GM19238 (cell line): ENCODE results near the gene GTPBP2.

Experiments
- DNase-seq: peaks from one replicate; pipeline ENCODE4 v3.0.0; 2011; ENCODE audit warnings: low spot score; ENCODE audit not compliant: insufficient read length

Gene GTPBP2, protein sequence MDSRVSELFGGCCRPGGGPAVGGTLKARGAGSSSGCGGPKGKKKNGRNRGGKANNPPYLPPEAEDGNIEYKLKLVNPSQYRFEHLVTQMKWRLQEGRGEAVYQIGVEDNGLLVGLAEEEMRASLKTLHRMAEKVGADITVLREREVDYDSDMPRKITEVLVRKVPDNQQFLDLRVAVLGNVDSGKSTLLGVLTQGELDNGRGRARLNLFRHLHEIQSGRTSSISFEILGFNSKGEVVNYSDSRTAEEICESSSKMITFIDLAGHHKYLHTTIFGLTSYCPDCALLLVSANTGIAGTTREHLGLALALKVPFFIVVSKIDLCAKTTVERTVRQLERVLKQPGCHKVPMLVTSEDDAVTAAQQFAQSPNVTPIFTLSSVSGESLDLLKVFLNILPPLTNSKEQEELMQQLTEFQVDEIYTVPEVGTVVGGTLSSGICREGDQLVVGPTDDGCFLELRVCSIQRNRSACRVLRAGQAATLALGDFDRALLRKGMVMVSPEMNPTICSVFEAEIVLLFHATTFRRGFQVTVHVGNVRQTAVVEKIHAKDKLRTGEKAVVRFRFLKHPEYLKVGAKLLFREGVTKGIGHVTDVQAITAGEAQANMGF

DNA sequence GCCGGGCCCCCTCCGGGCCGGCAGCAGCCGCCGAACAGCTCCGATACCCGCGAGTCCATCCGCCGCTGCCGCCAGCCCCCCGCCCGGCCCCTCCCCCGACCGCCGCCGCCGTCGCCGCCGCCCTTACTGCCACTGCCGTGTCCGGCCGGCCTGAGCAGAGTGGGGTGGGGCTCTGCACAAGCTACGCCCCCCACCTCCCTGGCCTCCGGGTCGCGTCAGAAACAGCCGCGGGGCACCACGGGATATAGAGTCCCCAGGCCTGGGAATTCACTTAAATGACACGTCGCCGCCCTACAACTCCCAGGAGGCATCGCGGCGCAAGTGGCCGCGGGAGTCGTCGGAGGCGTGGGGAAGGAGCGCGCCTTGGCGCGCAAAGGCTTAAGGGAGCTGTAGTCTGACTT is at the start of gene GTPBP2:
Gene GTPBP2, minus strand, starts transcription at position 161 of the 401 bp plus-strand sequence. Its CDS starts 102 bp downstream, at position 59.
- DNase-seq: peak; percentile 89

DNA sequence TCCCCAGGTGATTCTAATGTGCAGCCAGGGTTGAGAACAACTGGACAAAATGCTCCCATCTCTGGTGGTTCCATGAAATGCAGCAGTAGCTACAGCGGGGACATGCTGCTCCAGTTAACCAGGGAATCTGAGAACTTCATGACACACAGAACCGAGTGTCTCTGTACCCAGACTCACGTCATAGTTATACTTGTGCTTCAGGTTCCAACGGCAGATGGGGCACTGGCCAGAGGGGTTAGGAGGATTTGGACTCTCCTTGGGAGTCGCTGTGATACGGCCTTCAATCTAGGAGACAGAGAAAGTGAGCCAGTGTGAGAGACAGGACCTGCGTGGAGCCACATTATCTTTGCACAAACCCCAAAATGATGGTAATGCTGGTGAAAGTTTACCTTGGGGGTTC is 49.3 kb upstream of the GTPBP2 start:
- DNase-seq: no peak

DNA sequence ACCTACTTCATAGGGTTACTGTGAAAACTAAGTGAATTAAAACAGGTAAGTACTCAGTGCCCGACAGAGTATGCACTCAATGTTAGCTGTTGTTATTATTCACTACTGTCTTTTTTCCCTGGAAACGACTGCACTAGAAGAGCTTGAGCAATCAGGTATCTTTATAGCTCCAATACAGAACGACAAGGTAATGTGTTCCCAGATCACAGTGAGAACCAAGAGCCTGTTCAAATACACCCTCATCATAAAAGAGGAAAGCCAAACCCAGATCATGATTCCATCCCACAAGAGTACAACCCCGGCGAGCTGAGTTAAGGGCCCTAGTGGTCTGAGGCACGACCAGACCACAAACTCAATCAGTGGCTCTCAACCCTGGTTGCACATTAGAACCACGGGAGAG is 48.7 kb upstream of the GTPBP2 start:
- no peak for DNase-seq

DNA sequence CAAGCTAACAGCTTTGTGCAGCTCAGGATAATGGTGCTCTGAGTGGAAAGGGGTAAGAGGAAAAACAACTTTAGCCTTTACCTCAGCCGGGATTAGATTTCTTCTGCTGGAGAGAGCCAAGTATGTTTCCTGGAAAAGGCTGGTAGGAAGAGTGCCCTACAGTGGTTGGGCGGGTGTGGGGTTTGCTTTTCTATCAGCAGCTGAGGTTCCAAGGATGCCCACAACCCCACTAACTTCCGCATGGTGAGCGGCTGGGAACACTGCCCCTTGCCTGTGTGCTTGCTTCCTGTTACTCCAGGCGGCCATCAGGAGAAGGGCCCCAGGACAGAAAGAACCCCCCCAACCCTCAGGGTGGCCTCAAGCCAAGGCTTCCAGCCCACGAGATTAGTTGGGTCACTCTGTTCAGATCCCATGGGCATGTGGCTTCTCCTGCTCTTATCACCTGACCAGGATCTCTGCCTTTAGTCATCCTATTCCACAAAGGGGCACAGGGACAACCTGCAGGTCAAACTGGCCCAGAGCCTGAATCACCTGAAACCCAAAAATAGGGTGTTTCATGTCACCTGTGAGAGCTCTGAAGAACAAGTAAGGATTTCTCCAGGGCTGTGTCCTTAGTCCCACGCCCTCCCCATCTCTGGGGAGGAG is 48.0 kb upstream of the GTPBP2 start:
- no peak for DNase-seq

DNA sequence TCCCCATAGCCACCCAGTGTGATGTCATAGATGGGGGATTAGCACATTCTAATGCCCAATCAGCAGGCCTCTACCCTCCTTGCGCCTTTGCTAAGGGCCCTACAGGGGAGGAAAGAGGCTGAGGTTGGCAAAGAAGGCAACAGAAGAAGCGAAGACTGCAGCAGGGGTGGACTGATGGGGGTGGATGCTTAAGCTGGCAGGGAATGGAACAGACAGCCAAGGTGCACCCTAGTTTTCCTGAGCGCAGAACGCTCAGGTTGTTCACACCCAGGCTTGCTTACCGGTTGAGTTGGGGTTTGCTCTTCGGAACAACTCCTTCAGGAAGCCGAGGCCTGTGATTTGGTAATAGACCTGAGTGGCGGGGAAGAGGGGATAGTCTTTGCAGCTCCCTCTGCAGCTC is 45.9 kb upstream of the GTPBP2 start:
- DNase-seq: no peak

DNA sequence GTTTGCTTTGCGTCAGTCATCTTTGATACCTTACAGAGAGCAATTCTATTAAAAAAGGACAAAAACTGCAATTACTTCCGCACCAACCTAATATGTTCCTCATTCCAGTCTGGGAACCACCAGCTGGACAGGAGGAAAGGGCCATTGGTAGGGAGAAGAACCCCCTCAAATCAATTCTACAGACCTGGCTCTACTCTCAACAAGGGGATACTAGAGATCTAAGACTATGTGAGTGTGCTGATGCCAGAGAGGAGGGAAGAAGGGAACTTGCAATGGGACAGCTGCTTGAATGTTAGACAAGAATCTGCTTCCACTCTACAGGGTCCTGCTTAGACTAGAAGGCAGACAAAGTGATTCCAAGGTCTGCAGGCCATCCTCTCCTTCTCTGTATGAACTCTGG is 45.2 kb upstream of the GTPBP2 start:
- DNase-seq: no peak

DNA sequence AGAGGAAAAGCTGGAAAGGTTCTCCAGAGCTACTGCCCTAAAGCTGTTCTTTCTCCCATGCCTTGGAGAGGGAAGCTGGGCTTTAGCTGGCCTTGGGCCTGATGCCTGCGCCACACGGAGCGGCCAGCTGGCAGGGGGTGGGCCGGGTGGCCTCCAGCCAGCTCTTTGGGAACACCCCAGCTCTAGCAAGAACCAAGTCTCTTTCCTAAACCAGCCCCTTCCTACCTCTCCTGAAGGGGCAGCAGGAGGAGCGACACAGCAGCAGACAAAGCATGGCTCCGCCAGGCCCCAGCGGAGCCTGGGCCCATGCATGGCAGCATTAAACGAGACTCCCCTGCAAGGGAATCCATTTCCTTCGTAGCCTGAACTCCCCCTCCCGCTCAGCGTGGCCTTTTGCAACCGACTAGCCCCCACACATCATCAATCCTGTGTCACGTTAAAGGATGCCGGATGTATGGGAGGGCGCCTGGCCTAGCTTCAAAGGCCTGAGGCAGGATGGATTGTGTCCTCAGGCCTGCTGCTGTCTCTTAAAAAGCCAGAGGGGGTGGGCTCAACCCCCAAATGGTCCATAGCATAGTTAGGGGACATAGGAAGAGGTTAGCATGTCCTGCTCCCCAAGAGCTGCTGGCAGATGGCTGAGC is 44.5 kb upstream of the GTPBP2 start:
- DNase-seq: no peak

DNA sequence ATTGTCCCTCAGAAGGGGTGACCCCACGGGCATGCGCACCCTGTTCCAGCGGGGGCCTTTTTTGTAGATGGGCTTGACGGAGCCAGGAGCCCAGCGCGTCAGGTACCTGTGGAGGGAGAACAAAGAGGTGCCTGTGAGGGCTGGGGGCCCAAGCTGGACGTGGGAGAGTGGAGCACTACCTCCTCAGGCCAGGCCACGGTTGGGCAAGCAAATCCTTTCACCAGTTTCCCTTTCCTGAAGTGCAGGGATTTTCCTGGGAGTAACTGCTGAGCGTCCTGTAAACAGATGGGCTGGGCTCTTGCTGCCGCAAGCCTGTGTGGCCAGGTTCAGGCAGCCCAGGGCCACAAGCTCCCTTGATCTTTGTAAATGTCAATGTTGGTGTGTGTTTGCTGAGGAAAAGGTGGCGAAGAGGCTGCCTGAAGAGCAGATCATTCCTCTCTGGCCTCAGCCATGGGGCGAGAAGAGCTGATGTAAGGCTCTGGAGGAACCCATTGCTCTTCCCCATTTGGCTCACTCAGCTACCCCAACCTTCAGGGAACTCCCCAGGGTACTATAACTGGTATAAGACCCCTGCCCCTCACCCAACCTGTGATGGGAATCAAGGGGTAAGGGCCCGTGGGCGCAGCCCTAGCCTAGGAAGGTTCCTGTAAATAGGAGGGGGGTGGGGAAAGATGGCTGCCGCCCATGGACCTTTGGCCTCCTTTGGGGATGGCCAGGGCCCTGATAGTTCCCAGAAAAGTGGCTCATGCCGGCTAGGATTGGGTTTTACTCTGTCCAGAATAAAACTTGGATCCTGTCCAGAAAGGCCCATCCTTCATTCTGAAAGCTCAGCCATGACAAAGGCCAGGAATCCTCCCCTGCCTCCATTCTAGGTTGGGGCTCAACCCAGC is 43.0 kb upstream of the GTPBP2 start:
- no peak for DNase-seq

DNA sequence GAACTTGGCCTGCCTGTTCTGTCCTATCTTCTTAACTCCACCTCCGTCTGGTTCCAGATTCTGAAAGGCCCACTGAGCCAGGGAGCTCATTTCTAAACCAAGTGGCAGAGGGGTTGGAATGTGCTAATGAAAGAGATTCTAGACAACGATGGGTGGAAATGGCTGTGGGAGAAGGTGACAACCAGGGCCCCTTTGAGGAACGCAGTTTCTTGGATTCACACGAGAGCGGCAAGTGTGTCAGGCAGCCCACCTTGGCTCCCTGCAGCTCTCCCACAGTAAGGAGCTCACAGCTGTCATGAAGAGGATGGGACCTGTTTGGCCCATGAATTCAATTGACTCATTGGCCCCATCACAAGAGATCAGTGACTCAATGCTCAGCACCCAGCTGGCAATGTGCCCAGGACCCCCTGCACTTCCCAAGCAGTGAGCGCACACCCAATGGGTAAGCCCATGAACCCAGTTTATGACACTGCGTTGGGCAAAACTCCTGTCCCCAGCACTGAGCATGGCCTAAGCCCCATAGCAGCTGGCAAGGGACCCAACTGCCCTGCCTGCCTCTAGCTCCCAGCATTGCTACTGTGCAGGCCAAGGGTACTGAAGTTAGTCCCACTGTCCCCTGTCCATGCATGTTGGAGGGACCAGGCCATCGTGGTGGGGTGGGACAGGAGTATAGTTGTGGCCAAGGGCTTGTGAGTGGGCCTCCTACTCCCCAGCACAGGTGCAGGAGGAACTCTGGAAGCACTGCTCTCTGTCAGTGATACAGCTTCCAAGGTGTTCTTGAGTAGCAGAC is 42.1 kb upstream of the GTPBP2 start:
- DNase-seq: no peak

DNA sequence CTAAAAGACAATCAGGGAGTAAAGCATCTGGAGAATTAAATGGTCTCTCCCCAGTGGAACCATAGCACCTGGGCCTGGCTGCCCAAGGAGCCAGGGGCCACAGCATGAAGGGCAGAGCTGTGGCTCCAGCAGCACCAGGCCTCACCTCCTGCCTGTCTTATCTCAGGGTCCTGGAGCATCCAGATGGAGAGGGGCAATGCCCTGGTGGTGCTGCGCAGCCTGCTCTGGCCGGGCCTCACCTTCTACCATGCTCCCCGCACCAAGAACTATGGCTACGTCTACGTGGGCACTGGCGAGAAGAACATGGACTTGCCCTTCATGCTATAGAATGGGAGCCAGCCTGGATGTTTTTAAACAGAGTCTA is 41.5 kb upstream of the GTPBP2 start:
- no peak for DNase-seq

DNA sequence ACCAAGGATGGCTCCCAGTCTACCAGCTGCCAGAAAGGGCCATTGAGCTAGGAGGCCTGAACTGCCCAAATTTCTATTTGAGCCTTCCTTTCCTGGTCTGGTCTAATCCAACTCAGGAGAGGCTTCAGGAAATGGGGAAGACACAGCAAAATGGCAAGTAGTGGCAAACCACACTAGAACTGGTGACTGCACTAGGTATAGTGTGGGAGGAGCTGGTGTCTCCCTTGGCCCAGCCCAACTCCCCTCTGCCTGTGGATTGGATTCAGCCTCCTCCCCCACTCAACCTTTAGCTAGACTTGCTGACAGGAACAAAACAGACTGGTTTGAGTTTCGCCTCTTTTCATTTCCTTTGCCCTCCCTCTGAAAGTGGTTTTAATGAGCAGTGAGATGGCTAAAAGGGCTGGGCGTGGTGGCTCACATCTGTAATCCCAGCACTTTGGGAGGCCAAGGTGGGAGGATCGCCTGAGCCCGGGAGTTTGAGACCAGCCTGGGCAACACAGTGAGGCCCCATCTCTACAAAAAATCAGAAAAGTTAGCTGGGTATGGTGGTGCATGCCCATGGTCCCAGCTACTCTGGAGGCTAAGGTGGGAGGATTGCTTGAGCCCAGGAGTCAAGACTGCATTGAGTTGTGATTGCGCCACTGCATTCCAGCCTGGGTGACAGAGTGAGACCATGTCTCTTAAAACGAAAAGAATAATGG is 41.0 kb upstream of the GTPBP2 start:
- no peak for DNase-seq

DNA sequence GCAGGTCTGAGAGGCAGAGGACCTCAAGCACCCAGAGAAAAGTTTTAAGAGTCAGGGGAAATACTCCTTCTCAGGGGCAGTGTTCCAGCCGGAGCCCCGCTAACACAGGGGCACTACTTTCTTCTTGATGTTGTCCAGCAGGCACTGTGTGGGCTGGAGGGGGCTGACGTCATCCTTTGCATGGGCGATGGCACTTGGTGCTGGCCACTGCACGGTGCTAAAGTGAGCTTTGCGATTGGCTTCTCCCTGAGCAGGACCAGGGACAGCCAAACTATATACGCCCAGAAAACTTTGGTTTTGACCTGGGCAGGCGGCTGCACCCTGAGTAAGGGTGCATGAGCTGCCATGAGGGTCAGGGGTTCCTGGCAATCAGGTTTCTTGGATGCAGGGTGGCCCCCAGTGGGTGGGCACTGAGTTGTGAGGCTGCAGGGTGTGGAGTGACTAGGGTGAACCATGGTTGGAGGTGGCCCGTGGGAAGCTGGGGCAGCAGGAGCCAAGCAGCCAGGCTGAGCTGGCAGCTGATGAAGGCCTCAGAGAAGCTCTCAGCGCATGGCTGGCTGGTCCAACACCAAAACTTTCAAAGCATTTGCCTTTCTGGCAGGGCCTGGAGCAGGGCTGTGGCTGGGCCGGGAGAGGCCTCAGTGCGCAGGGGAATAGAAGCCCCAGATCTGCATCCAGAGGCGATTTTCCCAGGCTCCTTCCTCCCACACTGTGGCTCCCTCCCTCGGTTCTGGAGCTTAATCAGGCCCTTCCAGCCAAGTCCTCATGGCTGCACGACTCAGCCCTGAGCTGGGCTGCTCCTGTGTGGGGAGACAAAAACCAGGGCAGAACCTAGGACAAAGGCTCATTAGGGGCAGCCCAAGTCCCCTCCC is 40.2 kb upstream of the GTPBP2 start:
- DNase-seq: no peak

DNA sequence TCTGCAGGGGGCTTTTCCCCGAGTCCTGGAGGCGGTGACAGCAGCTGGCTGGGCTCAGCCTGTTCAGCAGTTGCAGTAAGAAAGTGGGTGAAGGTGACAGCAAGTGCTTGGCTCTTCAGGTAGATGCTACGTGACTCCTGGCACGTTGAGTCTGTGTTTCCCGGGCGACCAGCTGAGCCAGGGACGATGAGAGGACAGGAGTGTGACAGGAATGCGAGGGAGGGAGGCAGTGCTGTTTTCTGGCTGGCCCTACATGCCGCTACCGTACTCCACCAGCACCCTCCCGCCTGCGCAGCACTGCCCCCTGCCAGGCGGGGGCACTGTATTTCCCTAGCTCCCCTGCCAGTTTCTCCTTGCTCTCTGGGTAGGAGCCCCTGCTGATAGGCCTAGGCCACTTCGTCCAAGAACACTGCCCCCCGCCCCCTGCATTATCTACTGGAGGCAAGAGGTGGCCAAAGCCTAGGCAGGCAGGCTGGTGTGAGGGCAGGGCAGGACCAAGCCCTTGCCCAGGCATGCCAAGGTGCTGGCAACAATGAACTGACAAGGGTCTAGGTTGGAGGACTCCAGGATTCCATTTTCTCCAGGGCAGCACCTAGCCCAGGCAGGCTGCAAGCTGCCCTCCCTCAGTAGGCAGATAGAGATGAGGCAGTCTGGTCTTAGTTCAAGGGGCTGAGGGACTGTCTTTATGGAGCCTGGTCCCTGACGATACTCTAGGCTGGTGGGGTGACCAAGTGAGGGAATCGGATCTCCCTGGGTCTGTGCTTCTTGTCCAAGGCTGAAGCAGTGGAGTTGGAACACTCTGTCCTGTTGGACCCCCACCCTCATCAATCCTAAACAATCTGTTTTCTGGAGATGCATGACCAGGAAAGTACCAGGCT is 39.3 kb upstream of the GTPBP2 start:
- DNase-seq: peak; percentile 47

DNA sequence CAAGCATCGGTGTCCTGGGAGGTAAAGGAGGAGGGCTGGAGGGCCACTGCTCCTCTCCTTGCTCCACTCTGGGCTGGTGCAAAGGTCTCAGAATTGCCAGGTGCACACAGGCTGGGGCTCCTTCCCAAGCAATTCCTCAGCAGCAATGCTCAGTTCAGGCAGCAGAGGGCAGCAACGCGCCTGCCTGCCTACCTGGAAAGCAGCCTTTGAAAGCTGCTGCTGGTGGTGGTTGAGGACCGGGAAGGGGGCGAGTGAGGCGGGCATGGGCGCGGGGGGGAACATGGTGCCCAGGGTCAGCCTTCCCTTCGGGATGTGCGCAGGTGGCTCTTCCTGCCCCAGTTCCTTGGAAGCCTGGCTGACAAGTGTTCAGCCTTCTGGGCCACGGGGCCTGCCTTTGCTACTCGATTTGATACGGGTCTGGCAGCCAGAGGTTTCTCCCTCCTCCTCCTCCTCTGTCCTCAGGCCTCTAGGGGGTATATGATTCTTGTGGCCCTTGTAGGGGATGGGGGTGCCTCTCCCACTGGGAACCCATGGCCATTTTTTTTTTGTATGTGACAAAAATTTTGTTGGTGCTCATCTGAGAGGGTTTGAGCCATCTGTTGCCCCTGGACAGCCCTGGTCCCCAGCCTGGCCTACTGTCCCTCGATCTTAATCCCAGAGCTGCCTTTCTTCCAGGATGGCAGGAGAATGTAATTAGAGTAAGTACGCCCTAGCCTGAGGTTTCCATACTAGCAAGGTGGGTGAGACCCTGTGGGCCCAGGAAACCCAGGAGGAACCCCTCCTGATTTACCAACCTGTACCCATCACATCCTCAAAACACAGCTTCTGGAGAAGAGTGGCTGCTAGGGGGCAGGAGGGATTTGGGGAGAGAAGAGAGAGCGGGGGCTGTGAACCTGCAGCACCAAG is 38.4 kb upstream of the GTPBP2 start:
- DNase-seq: peak; percentile 70

DNA sequence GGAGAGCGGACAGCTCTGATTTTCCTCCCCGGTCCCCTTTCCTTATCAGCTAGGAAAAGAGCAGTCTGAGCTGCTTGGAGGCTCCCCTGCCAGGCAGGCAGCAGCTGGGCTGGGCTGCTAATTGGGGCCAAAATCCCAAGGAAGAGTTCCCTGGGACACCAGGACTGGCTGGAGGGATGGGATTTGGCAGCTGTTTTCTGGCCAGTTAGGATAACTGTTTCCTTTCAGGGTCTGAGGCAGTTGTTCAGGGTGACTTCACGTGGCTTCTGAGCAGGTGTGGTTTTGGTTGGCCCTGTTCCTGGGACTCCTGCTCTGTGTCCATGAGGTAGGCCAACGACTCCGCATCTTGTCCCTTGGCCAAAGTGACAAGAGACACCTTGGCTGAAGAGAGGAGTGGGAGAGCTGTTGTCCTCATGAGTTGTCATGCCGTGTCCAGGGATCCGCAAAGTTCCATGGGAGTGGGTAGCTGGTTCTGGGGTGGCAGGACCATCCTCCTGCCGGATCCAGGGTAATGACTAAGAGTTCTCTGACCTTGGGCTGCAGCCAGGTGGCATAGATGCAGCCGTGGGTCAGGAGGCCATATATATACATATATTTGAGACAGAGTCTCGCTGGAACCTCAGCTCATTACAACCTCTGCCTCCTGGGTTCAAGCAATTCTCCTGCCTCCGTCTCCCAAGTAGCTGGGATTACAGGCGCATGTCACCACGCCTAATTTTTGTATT is 37.3 kb upstream of the GTPBP2 start:
- no peak for DNase-seq

DNA sequence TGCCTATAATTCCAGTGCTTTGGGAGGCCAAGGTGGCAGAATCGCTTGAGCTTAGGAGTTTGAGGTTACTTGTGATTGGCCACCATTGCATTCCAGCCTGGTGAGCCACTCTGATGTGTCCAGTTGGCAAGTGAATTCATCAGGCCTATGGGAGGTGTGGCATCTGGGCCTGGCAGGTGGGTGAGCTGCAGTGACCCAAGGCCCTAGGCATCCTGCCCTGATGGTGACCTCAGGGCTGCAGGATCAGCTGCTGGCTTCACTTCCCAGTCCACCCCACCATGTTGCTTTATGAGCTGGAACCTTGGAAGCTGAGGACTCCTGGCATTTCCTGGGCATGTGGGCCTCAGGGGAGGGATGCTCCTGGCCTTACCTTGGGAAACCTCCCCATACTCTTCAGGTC is 36.3 kb upstream of the GTPBP2 start:
- DNase-seq: no peak
